IPS DF 4.7 (cell line): ENCODE measurements around the gene UTS2R.
"Not testable (repeated sequence)": the region's sequence is repeated elsewhere in the genome, so short reads cannot be mapped to it uniquely, and the experiment has no call there.

Experiments
- DNase-seq: peaks from one replicate; pipeline ENCODE4 v3.0.0-alpha.2; 2013; ENCODE audit warnings: low spot score; ENCODE audit errors: extremely low read depth

UTS2R gene

DNA sequence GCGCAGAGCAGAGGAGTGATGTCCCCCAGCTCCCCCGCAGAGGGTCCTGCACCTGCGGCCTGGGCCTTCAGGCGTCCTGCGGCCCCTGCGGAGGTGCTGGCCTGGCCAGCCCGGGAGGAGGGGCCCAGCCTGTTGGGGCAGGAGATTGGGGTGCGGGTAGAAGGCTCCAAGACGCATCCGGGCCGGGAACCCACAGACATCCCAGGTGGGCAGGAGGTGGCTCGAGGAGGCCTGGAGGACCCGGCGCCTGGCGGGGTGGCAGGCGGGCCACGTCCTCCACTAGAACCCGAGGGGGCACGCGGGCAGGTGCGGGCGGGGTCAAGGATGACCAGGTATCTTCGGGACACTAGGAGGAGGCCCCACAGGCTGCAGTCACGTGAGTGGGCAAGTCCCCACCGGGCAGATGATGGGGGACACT, 37.4 kb upstream of the UTS2R start:
- no peak for DNase-seq

DNA sequence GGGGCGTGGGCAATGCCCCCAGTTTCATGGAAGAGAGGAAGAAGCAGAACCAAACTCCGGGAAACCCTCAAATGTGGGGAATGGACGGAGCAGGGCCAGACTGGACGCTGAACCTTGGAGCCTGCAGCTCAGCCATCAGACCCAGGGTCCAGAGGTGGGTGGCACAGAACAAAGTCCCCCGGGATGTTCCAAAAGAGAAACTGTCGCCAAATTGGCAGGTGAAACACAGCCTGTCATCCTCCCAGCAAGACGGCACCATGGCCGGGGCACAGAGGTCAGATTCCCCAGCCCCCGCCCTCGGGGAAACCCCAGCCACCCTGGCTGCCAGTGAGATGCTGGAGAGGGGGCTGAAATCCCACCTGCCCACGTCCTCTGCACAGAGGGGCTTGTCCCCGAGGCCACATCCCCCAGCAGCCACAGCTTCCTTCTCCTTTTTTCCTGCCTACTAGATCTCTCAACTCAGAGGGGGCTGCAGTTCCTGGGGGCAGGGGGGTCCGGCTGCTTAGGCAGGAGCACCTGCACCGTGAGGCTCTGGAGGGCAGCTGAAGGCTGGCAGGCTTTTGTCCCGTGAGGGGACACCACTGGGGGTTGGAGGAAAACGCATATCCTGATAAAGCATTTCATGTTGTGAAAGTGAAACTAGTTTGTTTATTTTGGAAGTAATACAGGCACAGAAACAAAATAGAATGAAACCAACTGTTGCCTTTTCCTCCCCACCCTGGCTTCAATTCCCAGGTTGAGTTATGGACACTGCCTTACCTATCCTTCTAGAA, 36.8 kb upstream of the UTS2R start:
- no peak for DNase-seq

DNA sequence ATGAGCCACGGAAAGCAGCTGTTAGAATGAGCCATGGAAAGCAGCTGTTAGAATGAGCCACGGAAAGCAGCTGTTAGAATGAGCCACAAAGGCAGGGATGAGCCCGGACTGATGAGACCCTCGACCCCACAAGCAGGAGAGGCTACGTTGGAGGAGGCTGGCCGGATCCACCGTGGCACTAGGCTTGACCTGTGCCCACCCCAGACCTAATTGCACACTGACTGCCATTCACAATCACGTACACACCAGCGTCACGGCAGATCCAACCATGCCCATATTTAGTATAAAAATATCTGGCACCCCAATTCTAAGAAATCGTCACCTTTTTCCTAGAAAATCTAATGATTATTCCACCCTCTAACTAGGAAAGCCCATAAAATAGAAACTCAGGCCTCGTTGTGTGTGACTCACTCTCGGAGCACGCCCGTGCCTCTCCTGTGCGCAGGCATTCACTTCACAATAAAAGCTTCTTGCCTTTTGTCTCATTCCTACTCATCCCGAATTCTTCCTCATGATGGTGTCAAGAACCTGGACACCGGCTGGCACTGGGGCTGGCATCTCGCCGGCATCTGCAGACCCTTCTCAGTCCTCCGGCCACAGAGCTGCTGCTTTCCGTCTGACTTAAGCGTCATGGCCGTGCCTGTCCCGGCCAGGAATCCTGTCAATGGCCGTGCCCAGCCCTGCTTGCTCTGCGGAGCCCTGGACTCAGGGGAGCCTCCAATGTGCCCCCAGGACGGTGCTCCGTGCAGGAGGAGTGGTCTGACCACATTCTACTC, 32.5 kb upstream of the UTS2R start:
- no peak for DNase-seq

DNA sequence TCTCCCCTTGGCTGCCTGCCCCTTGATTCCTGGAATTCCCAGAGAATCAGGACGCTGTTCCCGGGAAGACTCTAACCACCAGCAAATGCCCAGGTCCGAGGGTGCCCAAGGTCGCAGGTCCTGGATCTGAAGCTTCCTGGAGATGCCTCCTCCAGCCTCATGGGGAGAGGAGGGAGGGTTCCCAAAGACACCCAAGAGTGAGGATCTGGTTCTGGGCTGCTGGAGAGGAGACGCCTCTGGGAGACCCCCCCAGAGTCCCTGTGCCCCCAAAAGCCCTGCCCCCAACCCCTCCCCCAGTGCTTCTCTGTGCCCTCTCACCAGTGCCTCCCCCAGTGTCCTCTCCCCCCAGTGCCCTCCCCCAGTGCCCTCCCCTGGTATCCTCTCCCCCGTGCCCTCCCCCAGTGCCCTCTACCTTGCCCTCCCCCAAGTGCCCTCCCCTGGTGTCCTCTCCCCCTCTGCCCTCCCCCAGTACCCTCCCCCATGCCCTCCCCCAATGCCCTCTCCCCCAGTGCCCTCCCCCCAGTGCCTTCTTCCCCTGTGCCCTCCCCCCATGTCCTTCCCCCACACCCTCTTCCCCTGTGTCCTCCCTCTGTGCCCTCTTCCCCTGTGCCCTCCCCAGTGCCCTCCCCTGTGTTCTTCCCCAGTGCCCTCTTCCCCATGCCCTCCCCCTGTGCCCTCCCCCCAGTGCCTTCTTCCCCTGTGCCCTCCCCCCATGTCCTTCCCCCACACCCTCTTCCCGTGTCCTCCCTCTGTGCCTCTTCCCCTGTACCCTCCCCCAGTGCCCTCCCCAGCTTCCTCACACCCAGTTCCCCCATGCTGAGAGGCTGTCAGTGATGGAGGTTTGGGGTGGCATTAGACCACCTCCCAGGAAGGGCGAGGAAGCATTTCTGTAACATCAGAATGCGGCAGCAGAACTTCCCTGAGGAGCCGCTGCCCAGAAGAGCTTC, 31.7 kb upstream of the UTS2R start:
- DNase-seq: no peak

DNA sequence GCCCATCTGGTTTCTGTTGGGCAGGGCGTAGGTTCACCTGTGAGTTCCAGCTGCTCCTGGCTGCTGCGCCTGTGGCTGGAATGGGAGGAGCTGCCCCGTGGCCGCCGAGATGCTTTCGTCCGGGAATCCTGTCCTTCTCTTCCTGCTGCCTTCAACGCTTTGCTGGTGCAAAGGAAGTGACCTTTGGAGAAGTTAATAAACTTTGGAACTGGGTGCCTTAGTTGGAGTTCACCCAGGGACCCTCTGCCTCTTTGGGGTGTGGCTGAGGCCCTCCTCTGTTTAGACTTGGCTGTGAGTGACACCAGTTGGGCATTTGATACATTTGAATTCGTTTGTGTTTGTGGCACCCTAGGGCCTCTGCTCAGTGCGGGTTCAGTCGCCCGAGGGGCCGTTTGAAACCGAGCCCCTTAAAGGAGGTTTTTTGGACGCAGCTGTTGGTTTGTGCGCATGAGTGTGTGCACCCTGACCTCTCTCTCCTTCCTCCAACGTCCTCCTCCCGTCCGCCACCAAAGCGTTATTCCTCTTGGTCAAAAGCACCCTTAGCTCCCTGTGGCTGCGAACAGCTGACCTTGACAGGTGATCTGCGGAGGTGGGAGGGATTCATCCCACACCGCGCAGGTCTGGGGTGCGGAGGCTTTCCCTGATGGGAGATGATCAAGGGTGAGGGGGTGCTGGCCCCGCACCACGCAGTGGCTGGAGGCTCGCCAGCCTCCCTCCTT, 29.0 kb upstream of the UTS2R start:
- no peak for DNase-seq

DNA sequence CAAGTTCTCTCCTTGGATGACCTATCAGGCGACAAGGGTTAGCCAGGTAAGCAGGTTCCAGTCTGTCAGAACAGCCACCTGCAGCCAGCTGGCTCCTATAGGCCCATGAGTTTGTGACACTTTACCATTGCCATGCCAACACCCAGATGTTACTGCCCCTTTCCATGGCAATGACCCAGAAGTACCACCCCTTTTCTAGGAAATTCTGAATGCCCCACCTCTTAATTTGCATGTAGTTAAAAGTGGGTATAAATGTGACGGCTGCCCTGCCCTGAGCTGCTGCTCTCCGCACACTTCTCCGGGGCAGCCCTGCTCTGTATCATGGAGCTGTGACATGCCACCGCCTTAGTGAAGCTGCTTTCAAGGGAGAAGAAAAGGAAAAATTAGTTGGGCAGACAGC, 28.0 kb upstream of the UTS2R start:
- DNase-seq: no peak

DNA sequence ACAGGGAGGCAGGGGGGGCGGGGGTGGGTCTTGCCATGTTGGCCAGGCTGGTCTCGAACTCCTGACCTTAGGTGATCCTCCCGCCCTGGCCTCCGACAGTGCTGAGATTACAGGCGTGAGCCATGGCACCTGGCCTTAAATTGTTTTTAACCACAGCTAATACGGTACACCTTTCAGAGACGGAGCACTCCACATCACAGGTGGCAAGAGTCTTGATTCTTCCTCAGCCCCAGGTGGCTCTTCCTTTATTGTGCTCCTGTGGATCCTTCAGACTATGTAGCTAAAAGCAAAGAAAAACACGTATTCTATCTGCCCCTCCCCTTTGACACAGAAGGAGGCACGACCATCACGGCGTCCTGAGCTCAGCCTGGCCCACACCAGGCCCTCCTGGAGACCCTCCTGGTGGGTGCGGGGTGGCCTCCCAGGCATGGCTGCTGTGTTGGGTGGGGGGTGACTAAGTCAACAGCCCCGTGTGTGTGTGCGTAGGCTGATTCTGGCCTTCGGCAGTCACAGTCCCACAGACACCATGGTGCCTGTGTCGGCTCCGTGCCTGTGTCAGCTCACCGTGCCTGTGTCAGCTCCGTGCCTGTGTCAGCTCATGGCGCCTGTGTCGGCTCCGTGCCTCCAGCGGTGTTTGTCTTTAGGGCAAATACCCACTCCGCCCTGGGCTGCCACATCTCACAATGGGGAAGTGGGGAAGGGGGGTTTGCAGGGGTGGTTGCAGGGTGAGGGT, 27.2 kb upstream of the UTS2R start:
- DNase-seq: no peak

DNA sequence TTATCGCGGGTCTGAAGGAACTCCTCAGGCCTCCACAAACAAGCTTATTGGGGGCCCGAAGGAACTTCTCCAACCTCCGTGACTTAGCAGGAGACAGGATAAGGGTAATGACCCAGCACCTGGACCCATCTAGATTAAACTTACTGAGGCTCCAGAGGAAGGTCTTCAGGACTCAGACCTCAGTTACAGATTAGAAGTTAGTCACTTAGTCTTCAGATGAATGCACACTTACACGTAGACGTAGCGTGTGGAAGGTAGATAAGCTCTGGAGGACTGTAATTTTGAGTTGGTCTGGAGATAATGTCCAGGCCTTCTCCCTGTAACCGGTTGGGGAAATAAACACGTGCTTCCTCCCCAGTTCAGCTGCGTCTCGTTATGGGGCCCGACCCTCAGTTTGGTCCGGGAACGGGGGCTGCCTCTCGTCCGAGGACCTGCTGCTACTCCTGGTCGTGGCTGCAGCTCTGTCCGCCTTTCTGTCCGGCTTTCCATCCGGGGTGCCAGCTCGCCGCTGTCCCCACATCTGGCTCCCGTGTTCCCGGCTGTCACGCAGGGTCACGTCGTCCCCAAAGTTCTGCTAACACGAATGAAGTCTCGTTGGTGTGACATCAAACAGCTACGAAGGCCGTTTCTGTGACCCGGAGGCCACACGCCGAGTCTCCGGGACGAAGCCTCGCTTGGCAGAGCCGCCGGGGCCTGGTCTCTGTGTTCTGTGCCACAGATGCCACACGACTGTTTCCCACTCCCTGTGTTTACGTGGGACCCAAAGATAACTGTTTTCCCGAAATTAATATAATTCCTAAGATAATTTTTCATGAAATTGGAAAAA, 26.2 kb upstream of the UTS2R start:
- no peak for DNase-seq

DNA sequence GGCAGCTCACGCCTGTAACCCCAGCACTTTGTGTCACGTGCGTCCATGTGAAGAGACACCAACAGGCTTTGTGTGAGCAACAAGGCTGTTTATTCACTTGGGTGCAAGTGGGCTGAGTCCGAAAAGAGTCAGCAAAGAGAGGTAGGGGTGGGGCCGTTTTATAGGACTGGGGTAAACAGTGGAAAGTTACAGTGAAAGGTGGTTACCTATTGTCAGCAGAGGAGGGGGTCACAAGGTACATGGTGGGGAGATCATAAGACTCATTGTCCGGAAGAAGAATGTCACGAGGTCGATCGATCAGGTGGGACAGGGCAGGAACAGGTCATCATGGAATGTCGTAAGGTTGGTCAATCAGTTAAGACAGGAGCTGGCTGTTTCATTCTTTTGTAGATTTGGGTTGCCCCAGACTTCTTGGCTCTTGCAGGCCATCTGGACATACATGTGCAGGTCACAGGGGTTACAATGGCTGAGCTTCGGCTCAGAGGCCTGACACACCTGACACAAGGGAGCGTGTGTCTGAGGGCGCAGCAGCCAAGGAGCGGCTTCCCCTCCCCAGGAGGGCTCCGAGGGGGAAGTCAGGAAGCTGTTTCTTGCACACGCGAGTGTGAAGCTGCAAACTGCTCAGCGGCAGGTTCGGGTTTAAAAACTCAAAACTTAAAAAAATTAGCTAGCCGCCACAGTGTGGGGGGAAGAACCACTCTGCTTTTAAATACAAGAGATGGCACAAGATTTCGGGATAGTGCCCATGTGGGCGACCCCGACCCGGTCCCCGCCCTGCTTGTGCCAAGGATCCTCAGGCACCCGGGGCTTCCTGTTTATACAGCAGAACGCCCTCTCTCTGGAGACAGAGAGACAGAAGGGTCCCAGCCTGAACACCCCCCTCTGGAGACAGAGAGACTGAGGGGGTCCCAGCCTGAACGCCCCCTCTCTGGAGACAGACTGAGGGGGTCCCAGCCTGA, 24.9 kb upstream of the UTS2R start:
- DNase-seq: no peak

DNA sequence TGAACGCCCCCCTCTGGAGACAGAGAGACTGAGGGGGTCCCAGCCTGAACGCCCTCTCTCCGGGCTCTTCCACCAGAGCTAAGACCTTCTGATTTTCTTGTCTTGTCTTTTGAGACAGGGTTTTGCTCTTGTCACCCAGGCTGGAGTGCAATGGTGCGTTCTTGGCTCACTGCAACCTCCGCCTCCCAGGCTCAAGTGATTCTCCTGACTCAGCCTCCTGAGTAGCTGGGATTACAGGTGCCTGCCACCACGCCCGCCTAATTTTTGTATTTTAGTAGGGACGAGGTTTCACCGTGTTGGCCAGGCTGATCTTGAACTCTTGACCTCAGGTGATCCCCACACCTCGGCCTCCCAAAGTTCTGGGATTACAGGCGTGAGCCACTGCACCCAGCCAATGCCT, 23.6 kb upstream of the UTS2R start:
- not testable (repeated sequence) for DNase-seq

DNA sequence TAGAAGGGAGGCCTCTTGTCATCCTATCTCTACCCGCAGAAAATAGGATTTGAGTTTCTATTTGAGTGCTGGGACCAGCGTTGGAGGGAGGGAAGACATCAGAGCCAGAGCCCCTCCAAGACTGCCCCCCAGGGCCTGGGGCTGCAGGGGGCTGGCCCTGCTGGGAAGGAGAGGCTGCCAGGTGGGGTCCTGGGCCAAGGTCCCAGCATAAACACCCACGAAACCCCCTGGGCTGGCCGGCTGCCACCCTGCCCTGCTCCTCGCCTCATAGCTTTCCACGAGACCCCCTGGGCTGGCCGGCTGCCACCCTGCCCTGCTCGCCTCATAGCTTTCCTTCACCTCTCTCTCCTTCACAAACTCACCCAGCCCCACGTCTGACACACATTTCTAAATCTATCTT, 23.1 kb upstream of the UTS2R start:
- no peak for DNase-seq

DNA sequence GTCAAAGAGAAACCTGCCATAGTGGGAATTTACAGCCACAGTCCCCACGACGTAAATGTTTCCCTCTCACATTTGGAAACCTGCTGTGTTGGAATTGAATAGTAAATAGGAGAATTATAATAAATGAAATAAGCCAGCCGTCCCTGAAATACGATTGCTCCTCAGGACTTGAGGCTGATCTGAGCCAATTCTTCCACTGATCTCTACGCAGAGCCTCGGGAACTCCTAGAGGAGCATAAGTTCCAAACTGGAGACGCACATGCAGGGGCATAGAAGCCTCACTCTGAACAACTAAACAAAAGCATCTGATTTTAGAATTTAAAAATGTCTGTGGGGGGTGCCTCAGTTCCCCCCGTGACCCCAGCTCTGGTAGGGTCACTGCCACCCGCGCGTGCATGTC, 22.7 kb upstream of the UTS2R start:
- DNase-seq: no peak

DNA sequence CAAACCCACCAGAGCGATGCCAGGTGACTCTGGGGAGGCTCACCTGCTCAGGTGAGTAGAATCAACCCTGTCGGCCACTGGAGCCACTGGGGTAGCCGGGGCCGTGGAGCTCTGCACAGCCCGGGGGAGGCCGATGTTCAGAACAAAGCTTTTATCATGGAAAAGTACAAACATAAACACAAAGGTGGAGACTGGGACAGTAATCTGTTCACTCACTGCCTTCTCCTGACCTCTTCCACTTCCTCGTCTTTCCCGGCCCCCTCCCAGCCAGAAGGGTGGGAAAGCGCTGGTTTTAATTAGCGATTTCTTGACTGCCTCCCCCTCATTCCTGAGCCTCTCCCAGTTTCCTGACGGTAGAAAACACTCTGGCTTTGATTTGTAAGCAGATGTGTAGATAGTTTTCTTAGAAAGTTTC, 22.3 kb upstream of the UTS2R start:
- no peak for DNase-seq

DNA sequence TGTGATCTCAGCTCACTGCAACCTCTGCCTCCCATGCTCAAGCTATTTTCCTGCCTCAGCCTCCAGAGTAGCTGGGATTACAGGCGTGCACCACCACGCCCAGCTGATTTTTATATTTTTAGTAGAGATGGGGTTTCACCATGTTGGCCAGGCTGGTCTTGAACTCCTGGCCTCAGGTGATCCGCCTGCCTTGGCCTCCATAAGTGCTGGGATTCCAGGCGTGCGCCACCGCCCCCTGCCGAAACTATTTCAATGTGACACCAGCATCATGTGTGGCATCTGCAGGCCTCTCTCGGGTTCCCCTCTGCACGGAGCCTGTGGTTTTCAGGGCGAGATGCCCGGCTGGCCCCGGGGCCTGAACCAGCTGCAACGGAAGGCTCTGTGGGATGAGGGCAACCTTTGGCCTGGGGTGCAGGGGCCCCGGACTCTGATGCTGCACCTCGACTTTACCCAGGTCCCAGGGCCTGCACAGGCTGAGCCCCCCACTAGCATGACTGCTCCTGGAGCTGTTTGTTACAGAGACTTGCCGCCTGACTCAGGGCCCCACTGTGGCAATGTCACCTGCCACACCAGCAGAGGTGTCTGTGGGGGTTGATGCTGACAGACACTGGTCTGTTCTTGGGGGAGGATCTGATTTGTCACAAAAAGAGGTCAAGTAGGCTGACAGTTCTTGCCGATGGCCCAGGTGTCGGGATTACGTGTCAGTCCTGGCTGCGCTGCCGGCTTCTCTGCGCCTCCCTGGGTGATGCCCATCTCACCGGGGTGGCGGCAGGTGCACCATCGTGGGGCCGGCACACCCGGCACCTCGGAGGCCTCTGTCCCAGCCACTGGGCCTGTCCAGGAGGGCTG, 21.2 kb upstream of the UTS2R start:
- no peak for DNase-seq

DNA sequence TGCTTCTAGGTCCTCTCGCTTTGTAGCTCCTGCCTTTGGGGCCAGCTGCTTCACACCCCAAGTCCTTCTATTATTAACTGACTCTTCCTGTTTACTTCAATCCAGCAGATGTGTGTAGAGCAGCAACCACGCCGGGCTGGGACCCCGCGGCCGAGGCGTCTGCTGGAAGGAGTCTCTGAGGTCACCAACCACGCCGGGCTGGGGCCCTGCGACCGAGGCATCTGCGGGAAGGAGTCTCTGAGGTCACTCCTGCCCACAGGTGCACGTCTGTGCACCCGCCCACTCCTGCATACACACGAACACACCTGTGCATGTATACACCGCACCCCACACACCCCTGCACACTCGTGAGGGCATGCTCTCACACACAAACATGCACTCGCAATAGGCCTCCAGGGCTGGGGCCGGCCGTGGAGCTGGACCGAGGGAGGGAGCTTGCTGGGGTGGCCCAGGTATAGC, 20.3 kb upstream of the UTS2R start:
- no peak for DNase-seq

DNA sequence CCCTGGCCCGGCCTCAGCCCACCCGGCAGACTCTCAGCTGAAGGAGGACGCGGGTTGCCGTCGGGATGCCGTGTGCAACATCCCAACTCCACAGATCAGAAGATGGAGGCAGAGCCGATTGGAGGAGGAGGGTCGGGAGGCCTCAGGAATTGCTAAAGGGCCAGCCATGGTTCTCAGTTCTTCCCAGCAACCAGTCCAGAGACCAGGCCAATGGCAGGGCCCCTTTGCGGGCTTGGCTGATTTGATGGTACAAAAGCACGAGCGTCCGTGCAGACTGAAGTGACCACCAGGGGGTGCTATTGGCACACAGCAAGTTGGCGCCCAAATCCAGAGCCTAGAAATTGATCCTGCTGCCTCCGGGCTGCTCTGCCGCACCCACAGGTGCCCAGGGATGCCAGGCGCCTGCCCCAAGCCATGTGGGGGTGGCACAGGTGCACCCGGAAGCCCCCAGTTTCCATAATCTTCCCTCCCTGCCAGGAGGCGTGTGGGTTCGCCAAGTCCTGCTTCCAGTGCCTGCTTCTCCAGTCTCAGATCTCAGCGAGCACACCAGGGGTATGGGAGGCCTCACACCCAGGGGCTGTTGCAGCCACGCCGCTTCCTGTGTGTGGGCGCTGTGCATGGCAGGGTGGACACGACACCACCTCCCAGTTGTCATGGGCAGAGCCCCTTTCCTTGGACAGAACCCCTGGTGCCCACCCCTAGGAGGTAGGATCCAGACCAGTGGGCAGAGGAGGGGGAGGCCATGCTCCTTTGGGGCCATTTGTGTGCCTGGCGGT, 19.7 kb upstream of the UTS2R start:
- DNase-seq: peak; percentile 66

DNA sequence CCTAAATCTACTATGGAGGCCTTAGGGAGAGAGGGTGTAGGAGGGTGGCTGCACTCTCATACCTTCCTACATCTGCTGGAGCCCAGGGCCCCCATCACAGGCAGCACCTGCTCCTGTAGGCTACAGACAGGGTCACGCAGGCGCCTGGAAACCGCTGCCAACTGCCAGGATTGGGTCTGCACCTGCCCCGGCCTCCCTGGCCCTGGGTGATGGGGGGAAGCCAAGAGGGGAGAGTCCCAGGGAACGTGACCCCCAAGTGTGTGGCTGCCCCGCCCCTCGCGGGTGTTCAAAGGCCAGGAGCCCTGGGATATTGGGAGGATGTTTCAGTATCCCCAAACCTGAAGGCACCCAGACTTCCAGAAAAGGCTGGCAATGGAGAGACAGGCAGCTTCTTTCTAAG, 18.1 kb upstream of the UTS2R start:
- no peak for DNase-seq
